ENCODE results near the gene UBAP1.

The UBAP1 gene

GRCh38 chr9:34252670-34253459, 74.0 kb downstream of the UBAP1 start:
- H3K4me3 ChIP-seq (ENCODE audit: low read depth, low read length) = no peak overlapping the region
- DNase-seq (ENCODE audit: low read depth) = peak; percentile 81
- TF ChIP-seq MAX (IDR thresholded peaks at IDR 0.05; ENCODE audit: low read depth, low read length) = no peak; the same call in 1 of the 2 replicates
- TF ChIP-seq, protein P1, sequence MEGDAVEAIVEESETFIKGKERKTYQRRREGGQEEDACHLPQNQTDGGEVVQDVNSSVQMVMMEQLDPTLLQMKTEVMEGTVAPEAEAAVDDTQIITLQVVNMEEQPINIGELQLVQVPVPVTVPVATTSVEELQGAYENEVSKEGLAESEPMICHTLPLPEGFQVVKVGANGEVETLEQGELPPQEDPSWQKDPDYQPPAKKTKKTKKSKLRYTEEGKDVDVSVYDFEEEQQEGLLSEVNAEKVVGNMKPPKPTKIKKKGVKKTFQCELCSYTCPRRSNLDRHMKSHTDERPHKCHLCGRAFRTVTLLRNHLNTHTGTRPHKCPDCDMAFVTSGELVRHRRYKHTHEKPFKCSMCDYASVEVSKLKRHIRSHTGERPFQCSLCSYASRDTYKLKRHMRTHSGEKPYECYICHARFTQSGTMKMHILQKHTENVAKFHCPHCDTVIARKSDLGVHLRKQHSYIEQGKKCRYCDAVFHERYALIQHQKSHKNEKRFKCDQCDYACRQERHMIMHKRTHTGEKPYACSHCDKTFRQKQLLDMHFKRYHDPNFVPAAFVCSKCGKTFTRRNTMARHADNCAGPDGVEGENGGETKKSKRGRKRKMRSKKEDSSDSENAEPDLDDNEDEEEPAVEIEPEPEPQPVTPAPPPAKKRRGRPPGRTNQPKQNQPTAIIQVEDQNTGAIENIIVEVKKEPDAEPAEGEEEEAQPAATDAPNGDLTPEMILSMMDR (IDR thresholded peaks at IDR 0.05; ENCODE audit: low read depth, low read length) = peak; percentile 100

GRCh38 chr9:34253460-34253837, 74.6 kb downstream of the UBAP1 start:
- TF ChIP-seq MYC (IDR thresholded peaks at IDR 0.05; ENCODE audit: low read depth, low read length) = no peak
- no peak for TF ChIP-seq POLR2A (IDR thresholded peaks at IDR 0.05; ENCODE audit: extremely low read depth, insufficient read length)
- TF ChIP-seq MAX (IDR thresholded peaks at IDR 0.05; ENCODE audit: low read depth, low read length) = no peak
- TF ChIP-seq, protein P1 (IDR thresholded peaks at IDR 0.05; ENCODE audit: low read depth, low read length) = no peak
- no peak overlapping the region for H3K4me3 ChIP-seq (ENCODE audit: low read depth, low read length)
- peak; percentile 43 for DNase-seq (ENCODE audit: low read depth)

DNA sequence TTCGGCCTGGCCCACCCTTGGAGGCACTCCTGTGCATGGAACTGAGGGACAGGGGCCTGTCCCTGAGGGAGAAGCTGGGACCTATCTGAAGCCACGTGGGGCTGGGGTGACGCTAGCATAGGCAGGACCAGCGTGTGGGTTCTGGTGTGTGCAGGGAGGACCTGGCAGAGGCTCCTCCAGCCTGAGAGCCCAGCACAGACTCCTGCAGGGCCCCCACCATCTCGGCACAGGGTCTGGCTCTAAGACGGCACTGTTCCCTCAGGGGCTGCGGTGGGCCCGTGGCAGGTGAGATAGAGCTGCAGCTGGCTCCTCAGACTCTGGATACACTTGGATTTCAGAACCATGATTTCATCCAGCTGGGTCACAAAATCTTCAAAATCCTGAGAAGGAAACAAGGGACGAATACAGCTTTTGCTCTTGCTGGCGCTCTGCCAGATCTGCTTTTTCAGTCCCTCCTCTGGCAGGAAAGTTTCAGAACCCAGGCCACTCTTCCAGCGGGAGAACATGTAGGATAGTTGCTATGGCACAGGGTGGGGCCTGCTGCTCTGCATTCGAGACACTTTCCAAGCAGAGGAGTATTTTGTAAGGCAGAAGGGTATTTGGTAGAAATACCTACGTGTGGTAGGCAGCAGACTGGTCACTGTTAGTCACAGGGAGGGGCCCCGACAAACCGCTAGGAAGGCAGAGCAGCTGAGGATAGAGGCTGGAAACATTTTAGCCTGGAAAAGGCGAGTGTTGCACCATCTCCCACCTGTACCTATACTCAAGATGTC, 75.5 kb downstream of the UBAP1 start:
- no peak overlapping the region for H3K4me3 ChIP-seq (ENCODE audit: low read depth, low read length)
- TF ChIP-seq, protein P1 (IDR thresholded peaks at IDR 0.05; ENCODE audit: low read depth, low read length) = no peak
- TF ChIP-seq MYC (IDR thresholded peaks at IDR 0.05; ENCODE audit: low read depth, low read length) (no peak), POLR2A (IDR thresholded peaks at IDR 0.05; ENCODE audit: extremely low read depth, insufficient read length) (no peak), MAX (IDR thresholded peaks at IDR 0.05; ENCODE audit: low read depth, low read length) (no peak)
- no peak for DNase-seq (ENCODE audit: low read depth)

DNA sequence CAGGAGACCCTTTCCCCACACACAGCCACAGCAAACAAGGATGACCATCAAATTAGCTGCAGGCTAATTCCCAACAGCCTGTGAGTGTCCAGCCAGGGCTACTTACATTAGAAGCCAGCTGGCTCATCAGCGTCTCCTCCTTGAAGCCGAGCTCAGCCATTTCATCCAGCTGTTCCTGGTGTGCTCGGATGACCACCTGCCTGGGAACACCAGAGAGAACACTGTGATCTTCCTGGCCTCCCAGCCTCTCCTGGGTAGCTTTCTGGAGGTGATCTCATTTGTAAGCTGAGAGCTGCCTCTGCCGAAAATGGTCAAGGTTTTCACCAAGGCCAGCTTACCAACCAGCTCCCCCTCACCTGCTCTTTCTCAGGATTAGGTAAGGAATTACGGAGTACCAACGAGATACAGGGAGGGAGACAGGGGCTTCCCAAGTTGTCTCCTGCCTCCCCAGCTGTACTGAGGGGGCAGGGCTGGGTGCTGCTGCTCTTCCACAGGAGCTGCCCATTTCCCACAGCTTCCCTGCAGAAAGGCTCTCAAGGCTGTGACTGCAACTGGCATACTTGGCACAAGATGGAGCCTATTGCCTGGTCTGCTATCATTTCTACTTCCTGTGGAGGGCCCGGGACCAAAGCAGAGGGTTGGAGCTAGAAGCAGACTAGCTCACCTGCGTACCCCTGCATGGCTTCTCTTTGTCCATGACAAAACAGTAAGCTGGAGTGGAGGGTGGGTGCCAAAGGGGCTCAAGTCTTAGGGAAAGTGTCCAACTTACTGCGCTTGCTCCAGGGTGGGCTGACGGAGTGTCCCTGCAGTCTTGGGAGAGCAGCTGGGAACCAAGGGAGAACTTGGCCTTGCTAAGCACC, 76.4 kb downstream of the UBAP1 start:
- no peak overlapping the region for H3K4me3 ChIP-seq (ENCODE audit: low read depth, low read length)
- no peak for TF ChIP-seq MYC (IDR thresholded peaks at IDR 0.05; ENCODE audit: low read depth, low read length)
- no peak for TF ChIP-seq POLR2A (IDR thresholded peaks at IDR 0.05; ENCODE audit: extremely low read depth, insufficient read length)
- DNase-seq (ENCODE audit: low read depth) = no peak

DNA sequence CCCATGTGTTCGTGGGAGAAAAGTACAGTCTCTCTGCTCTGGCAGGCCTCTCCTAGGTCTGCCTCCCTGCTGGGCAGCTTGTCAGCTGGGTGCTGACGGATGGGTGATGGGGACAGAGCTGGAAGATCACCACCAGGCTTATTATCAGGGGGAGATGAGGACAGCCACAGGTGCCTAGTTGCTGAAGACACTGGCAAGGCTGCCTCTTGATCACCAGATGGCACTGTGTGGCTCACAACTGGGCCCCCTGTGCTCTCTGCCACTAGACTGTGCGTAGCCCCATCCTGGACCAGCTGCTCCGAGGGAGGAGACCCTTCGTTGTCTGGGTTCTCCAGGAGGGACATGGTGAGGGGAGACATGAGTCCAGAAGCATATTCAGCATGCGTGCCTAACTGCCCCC, 77.3 kb downstream of the UBAP1 start:
- TF ChIP-seq MYC (IDR thresholded peaks at IDR 0.05; ENCODE audit: low read depth, low read length) = no peak
- TF ChIP-seq, protein P1 (IDR thresholded peaks at IDR 0.05; ENCODE audit: low read depth, low read length) = peak; percentile 52

GRCh38 chr9:34256987-34257585, 78.2 kb downstream of the UBAP1 start:
- TF ChIP-seq MYC (IDR thresholded peaks at IDR 0.05; ENCODE audit: low read depth, low read length) = no peak
- no peak for DNase-seq (ENCODE audit: low read depth)
- no peak overlapping the region for H3K4me3 ChIP-seq (ENCODE audit: low read depth, low read length)

More for the DNA sequence above, 77.3 kb downstream of the UBAP1 start:
- DNase-seq (ENCODE audit: low read depth) = peak; percentile 53
- no peak overlapping the region for H3K4me3 ChIP-seq (ENCODE audit: low read depth, low read length)
